T-cell (primary cell): ENCODE measurements around the gene CRNKL1. TPM values are rescaled to one million over a fixed set of nuclear protein-coding genes. Genes with fewer than 3 reads are reported as not detected.

Experiments
- ATAC-seq, 4 experiments: fragments of 200-7000 bp in 3 of 4; fragments of 150-1000 bp in 1 of 4; cut with Tn5 transposase; replicated peaks in 1 of 4; 1 replicate in 3 of 4; 2 replicates in 1 of 4; pipeline ENCODE4 v1.10.0; 2021; ENCODE audit warnings: moderate library complexity in 3 of 4, mild to moderate bottlenecking in 2 of 4, moderate number of reproducible peaks in 1 of 4
- CTCF ChIA-PET, 2 donors: fragments of 300-600 bp; sonication (Branson Sonifier 250); formaldehyde crosslinking; loops; one replicate each; lab custom pipeline; 2022; ENCODE audit warnings: antibody characterized with exemption in 2 of 2; lab: Charles Lee
- POLR2A ChIA-PET, 2 donors: fragments of 300-600 bp; sonication (Branson Sonifier 250); formaldehyde crosslinking; loops; one replicate each; lab custom pipeline; 2022; ENCODE audit warnings: antibody characterized with exemption in 2 of 2; lab: Charles Lee
- DNase-seq, 35 experiments: peaks; one replicate each; pipeline versions ENCODE4 v3.0.0 to v3.0.0-alpha.2; 2013 to 2023
- H3K27ac ChIP-seq: one replicate; pipeline ENCODE4 v1.5.1; 2013; ENCODE audit warnings: low read length
- H3K27me3 ChIP-seq, 2 experiments: replicated peaks in 1 of 2; 1 replicate in 1 of 2; 2 replicates in 1 of 2; pipeline versions ENCODE4 v1.6.1 to v1.7.0; 2013; ENCODE audit warnings: low read length in 1 of 2, mixed read lengths in 1 of 2; ENCODE audit not compliant: control insufficient read depth in 2 of 2, insufficient read depth in 2 of 2; ENCODE audit errors: extremely low read depth in 1 of 2
- H3K36me3 ChIP-seq, 2 donors: 1 replicate in 1 of 2; 2 replicates in 1 of 2; pipeline versions ENCODE4 v1.6.1 to v1.7.0; 2013; ENCODE audit warnings: low read length in 1 of 2; ENCODE audit not compliant: control insufficient read depth in 2 of 2, insufficient read depth in 1 of 2; ENCODE audit errors: extremely low read depth in 1 of 2
- H3K4me1 ChIP-seq, 2 experiments: 1 replicate in 1 of 2; 2 replicates in 1 of 2; pipeline versions ENCODE4 v1.6.1 to v1.7.0; 2013; ENCODE audit warnings: low read length in 2 of 2, mixed read lengths in 1 of 2; ENCODE audit not compliant: insufficient read depth in 2 of 2, control insufficient read depth in 1 of 2; ENCODE audit errors: extremely low read depth in 1 of 2
- H3K4me3 ChIP-seq, 2 donors: 1 replicate in 1 of 2; 2 replicates in 1 of 2; pipeline versions ENCODE4 v1.5.1 to v1.7.0; 2013; ENCODE audit warnings: mild to moderate bottlenecking in 2 of 2, low read length in 1 of 2, moderate library complexity in 1 of 2; ENCODE audit not compliant: control insufficient read depth in 1 of 2; ENCODE audit errors: extremely low read depth in 1 of 2
- H3K9me3 ChIP-seq: 2 replicates; pipeline ENCODE4 v1.7.0; 2013
- H3K27ac Mint-ChIP-seq, 2 donors: one replicate each; pipeline ENCODE4 v1.8.0; 2020 to 2021; ENCODE audit warnings: mild to moderate bottlenecking in 2 of 2, mixed read lengths in 2 of 2
- H3K27me3 Mint-ChIP-seq, 2 donors: one replicate each; pipeline ENCODE4 v1.8.0; 2021 to 2022; ENCODE audit warnings: mixed read lengths in 2 of 2
- H3K36me3 Mint-ChIP-seq: one replicate; pipeline ENCODE4 v1.8.0; 2021; ENCODE audit warnings: mixed read lengths
- H3K4me1 Mint-ChIP-seq, 3 donors: one replicate each; pipeline ENCODE4 v1.8.0; 2020 to 2022; ENCODE audit warnings: mixed read lengths in 3 of 3, mild to moderate bottlenecking in 1 of 3
- H3K4me3 Mint-ChIP-seq, 3 donors: one replicate each; pipeline ENCODE4 v1.8.0; 2020 to 2022; ENCODE audit warnings: mild to moderate bottlenecking in 3 of 3, mixed read lengths in 3 of 3, moderate library complexity in 3 of 3
- H3K9me3 Mint-ChIP-seq, 3 donors: one replicate each; pipeline ENCODE4 v1.8.0; 2020 to 2022; ENCODE audit warnings: mixed read lengths in 3 of 3
- WGBS: methylation state at CpG from one replicate; pipeline ENCODE4 v1.1.5; 2013; ENCODE audit warnings: missing lambda C conversion rate; ENCODE audit not compliant: insufficient coverage; 5-methylcytosine and 5-hydroxymethylcytosine counted together
- total RNA-seq, 35 experiments: library from RNA in 6 of 35; stranded (reverse) in 6 of 35; fragments of 120-200 nt in 1 of 35; gene quantifications; one replicate each; pipeline versions ENCODE4 v1.2.1 to v1.2.4 and lab custom pipeline; 2013 to 2026

Gene CRNKL1
- total RNA-seq, 5 donors from 2014 or later (not counting 1 experiment from before 2014, with no cell fraction given) = 17.8 to 27.0 (median 24.8) TPM

DNA sequence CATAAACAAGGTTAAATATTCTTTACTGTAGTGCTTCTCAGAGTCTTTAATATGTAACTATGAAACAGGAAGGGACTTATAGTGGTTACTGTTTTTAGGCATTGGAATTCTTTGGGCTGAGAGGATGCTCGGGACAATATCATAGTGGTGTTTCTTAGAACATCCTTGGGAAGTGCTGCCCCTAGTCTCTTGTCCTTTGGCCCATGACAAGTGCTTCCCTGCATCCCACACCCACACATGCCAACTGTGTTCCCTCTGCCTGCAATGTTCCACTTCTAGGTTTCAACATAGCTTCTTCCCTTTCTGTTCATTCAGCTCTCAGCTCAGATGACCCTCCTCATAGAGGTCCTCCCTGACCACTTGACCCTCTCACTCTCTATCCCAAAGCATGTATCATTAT lies 37.7 kb upstream of the CRNKL1 start:
- Histone ChIP-seq H3K4me3 (no peak overlapping the region), H3K4me1 (no peaks in the 10 kb centered on the region), H3K27ac (no peak overlapping the region), H3K9me3 (no peaks in the 10 kb centered on the region), H3K27me3 (peaks cover 0 to 6% of the 10 kb centered on the region in 2 experiments), H3K36me3 (no peaks in the 10 kb centered on the region)
- Mint-ChIP-seq H3K9me3 (no peaks in the 10 kb centered on the region), H3K36me3 (no peaks in the 10 kb centered on the region), H3K27me3 (peaks cover 0 to 17% of the 10 kb centered on the region in 2 donors), H3K27ac (no peak overlapping the region), H3K4me1 (peaks cover 0 to 3% (median 0%) of the 10 kb centered on the region in 3 donors), H3K4me3 (no peak overlapping the region)
- POLR2A ChIA-PET = no interaction called here
- CTCF ChIA-PET = interaction anchor here in 1 of 2 donors (0.6 kb wide), 1 partner anchor 52 kb away, joined by 3 read pairs; no protein-coding TSS in a partner anchor
- no peak for DNase-seq
- no CpG with 5 or more reads among the region's 1 CpG for WGBS
- ATAC-seq = no peak

DNA sequence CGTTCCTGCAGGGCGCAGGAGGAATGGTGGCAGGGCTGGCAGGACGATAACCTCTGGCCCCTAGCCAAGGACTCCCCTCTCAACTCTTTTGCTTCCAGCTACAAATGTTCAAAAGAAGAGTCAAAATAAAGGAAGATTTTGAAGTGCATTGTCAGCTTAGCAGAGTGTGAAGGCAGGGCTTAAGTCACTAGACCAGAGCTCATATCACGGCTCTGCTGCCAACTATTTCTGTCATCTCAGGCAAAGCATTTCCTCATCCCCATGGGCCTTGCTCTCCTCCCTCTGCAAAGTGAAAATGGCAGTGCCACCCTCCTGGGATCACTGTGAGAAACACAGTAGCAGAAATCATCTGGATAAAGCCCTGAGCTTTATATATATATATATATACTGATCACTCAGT lies 36.8 kb upstream of the CRNKL1 start:
- CTCF ChIA-PET = no interaction called here
- Mint-ChIP-seq H3K4me1 (peaks cover 4 to 10% (median 6%) of the 10 kb centered on the region in 3 donors), H3K36me3 (no peaks in the 10 kb centered on the region), H3K9me3 (no peaks in the 10 kb centered on the region), H3K27me3 (peaks cover 0 to 13% of the 10 kb centered on the region in 2 donors), H3K27ac (no peak overlapping the region), H3K4me3 (no peak overlapping the region)
- no peak for ATAC-seq
- POLR2A ChIA-PET = no interaction called here
- no peak overlapping the region for H3K27ac ChIP-seq
- no peak overlapping the region for H3K4me3 ChIP-seq
- H3K9me3 ChIP-seq = no peaks in the 10 kb centered on the region
- H3K4me1 ChIP-seq = peaks cover 0 to 5% of the 10 kb centered on the region in 2 experiments
- no peak for DNase-seq
- peaks cover 0 to 2% of the 10 kb centered on the region in 2 experiments for H3K27me3 ChIP-seq
- WGBS = 100% methylated on average over 2 of the region's 4 CpGs
- no peaks in the 10 kb centered on the region for H3K36me3 ChIP-seq

GRCh38 chr20:20085812-20086211 lies 33.5 kb upstream of the CRNKL1 start:
- Histone ChIP-seq H3K4me1 (peaks cover 0 to 5% of the 10 kb centered on the region in 2 experiments), H3K27me3 (peaks cover 2 to 3% of the 10 kb centered on the region in 2 experiments), H3K9me3 (no peaks in the 10 kb centered on the region), H3K36me3 (no peaks in the 10 kb centered on the region), H3K27ac (no peak overlapping the region), H3K4me3 (no peak overlapping the region)
- H3K27ac Mint-ChIP-seq = no peak overlapping the region
- ChIA-PET CTCF (interaction anchor here in 1 of 2 donors (0.7 kb wide), 1 partner anchor 150 kb away, joined by 4 read pairs; no protein-coding TSS in a partner anchor), POLR2A (no interaction called here)
- WGBS = 27% methylated on average over 2 of the region's 2 CpGs
- no peaks in the 10 kb centered on the region for H3K9me3 Mint-ChIP-seq
- no peak overlapping the region for H3K4me3 Mint-ChIP-seq
- ATAC-seq (no peak), DNase-seq (no peak)
- peaks cover 7 to 19% of the 10 kb centered on the region in 2 donors for H3K27me3 Mint-ChIP-seq
- H3K36me3 Mint-ChIP-seq = no peaks in the 10 kb centered on the region
- peaks cover 6 to 12% (median 8%) of the 10 kb centered on the region in 3 donors for H3K4me1 Mint-ChIP-seq

- Histone ChIP-seq H3K27me3 (peaks cover 2 to 3% of the 10 kb centered on the region in 2 experiments), H3K9me3 (no peaks in the 10 kb centered on the region), H3K4me3 (no peak overlapping the region), H3K27ac (no peak overlapping the region), H3K4me1 (peaks cover 0 to 5% of the 10 kb centered on the region in 2 experiments), H3K36me3 (no peaks in the 10 kb centered on the region)
- Mint-ChIP-seq H3K27me3 (peaks cover 7 to 19% of the 10 kb centered on the region in 2 donors), H3K9me3 (no peaks in the 10 kb centered on the region), H3K27ac (peak overlapping the region in 1 of 2 donors; percentile 47), H3K36me3 (no peaks in the 10 kb centered on the region), H3K4me1 (peaks cover 6 to 12% (median 8%) of the 10 kb centered on the region in 3 donors), H3K4me3 (no peak overlapping the region)
- ChIA-PET POLR2A (no interaction called here), CTCF (interaction anchor here in 1 of 2 donors (2.6 kb wide), 1 partner anchor 153 kb away, joined by 12 read pairs; no protein-coding TSS in a partner anchor)
- WGBS = 92% methylated on average over 4 of the region's 9 CpGs
- ATAC-seq (no peak), DNase-seq (no peak)
Observed at GRCh38 chr20:20085071-20085470, 32.8 kb upstream of the CRNKL1 start.

DNA sequence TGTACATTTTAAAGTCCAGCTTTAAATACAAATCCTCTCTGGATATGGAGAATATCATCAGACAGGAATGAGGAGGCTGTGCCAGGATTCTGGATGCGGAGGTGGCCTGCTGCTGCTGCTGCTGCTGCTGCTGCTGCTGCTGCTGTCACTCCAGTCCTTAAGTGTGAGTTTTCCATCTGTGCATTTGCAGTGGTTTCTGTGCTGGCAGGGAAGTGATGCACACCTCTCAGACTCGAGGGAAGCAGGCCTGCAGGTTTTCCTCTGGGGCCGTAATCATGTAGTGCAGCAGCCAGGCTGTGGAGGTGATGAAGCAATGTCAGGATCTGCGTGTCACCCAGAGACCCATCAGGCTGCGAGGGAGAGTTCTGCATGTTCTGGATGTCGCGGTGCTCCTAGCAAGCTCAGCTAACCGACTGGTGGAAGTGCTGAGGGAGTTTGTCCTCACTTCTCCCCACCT lies 32.1 kb upstream of the CRNKL1 start:
- Histone ChIP-seq H3K4me3 (no peak overlapping the region), H3K27ac (no peak overlapping the region), H3K9me3 (no peaks in the 10 kb centered on the region), H3K4me1 (peaks cover 0 to 5% of the 10 kb centered on the region in 2 experiments), H3K27me3 (peaks cover 2 to 3% of the 10 kb centered on the region in 2 experiments), H3K36me3 (no peaks in the 10 kb centered on the region)
- Mint-ChIP-seq H3K9me3 (no peaks in the 10 kb centered on the region), H3K27ac (peak overlapping the region in 1 of 2 donors; percentile 84), H3K4me1 (peaks cover 6 to 12% (median 8%) of the 10 kb centered on the region in 3 donors), H3K4me3 (peak overlapping the region in 2 of 3 donors; percentile 39 to 77), H3K27me3 (peaks cover 7 to 19% of the 10 kb centered on the region in 2 donors), H3K36me3 (no peaks in the 10 kb centered on the region)
- CTCF ChIA-PET = interaction anchor here (0.6 to 2.6 kb wide), 6 partner anchors 153 to 511 kb away, joined by 3 to 12 read pairs (median 6); no protein-coding TSS in a partner anchor
- POLR2A ChIA-PET = no interaction called here
- DNase-seq = peak in 1 of 35 experiments; percentile 5
- ATAC-seq = no peak
- WGBS = 65% methylated on average over 4 of the region's 8 CpGs

- peak in 1 of 35 experiments; percentile 55 for DNase-seq
- ChIA-PET POLR2A (no interaction called here), CTCF (interaction anchor here (0.6 to 2.6 kb wide), 6 partner anchors 154 to 511 kb away, joined by 3 to 12 read pairs (median 4); no protein-coding TSS in a partner anchor)
- peak overlapping the region; percentile 45 to 84 for H3K27ac Mint-ChIP-seq
- no peaks in the 10 kb centered on the region for H3K9me3 ChIP-seq
- H3K27ac ChIP-seq = no peak overlapping the region
- no peaks in the 10 kb centered on the region for H3K36me3 Mint-ChIP-seq
- H3K9me3 Mint-ChIP-seq = no peaks in the 10 kb centered on the region
- peaks cover under 1 to 3% of the 10 kb centered on the region in 2 experiments for H3K27me3 ChIP-seq
- no peak overlapping the region for H3K4me3 ChIP-seq
- H3K27me3 Mint-ChIP-seq = peaks cover 9 to 19% of the 10 kb centered on the region in 2 donors
- no peaks in the 10 kb centered on the region for H3K36me3 ChIP-seq
- peaks cover 6 to 12% (median 8%) of the 10 kb centered on the region in 3 donors for H3K4me1 Mint-ChIP-seq
- peaks cover 0 to 5% of the 10 kb centered on the region in 2 experiments for H3K4me1 ChIP-seq
- whole genome bisulfite sequencing = no CpG with 5 or more reads among the region's 3 CpGs
- peak overlapping the region in 2 of 3 donors; percentile 64 to 77 for H3K4me3 Mint-ChIP-seq
- ATAC-seq = peak in 3 of 4 experiments; percentile 50 to 69 (median 60)
Observed at GRCh38 chr20:20083807-20084206, 31.5 kb upstream of the CRNKL1 start.
